Hepatocyte (in vitro differentiated cells): ENCODE results near the gene GADD45G.

Source experiments
- CTCF ChIP-seq: fragments of 200-600 bp; sonication (generic); IDR thresholded peaks from 2 replicates; pipeline ENCODE4 v1.5.1; 2016; ENCODE audit warnings: antibody characterized with exemption, mild to moderate bottlenecking; ENCODE audit not compliant: poor library complexity
- EZH2 ChIP-seq: fragments of 200-600 bp; sonication (generic); IDR thresholded peaks from 2 replicates; pipeline ENCODE4 v1.6.1; 2016; ENCODE audit warnings: antibody characterized with exemption, mild to moderate bottlenecking, borderline replicate concordance

GRCh38 chr9:89558948-89559347 lies 45.9 kb upstream of the GADD45G start:
- no peak for TF ChIP-seq EZH2
- TF ChIP-seq CTCF, result no peak
